Fibroblast of the aortic adventitia (primary cell): ENCODE measurements around the gene DVL2. TPM values are rescaled to one million over a fixed set of nuclear protein-coding genes. Genes with fewer than 3 reads are reported as not detected.

Experiments
- DNase-seq: peaks from one replicate; pipeline ENCODE4 v3.0.0-alpha.2; 2010; ENCODE audit warnings: low read depth
- H3K4me3 ChIP-seq: 2 replicates; pipeline ENCODE4 v1.5.1; 2011; ENCODE audit warnings: low read depth, mild to moderate bottlenecking, control low read depth, low read length, moderate library complexity
- total RNA-seq: library from RNA; depleted of rRNA; stranded (reverse); fragments of >200 nt; gene quantifications from 2 replicates; pipeline ENCODE4 v1.2.3, GENCODE V29; 2012; ENCODE audit warnings: low replicate concordance
- TF ChIP-seq, protein P1 (sequence below): IDR thresholded peaks from 2 replicates; pipeline ENCODE4 v1.5.1; 2011; ENCODE audit warnings: mild to moderate bottlenecking, low read length, control low read depth, inconsistent platforms; ENCODE audit not compliant: insufficient read depth

Gene DVL2
- total RNA-seq, 1 donor: 67.7 TPM

DNA sequence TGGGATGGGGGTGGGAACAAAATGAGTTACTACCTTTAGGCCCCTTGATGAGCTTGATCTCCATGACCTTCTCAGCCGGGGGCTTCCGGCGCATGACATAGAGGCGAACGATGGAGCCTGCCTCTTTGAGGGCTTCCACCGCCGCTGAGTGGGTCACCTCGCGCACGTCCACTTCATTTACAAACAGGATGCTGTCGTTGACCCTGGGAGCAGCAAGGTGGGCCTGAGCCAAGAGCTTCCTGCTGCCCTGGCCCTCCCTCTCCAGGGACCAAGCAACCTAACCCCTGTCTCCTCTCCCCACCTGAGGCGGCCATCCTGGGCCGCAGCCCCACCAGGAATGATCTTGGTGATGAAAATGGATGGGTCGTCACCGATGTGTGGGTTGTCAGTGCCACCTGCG lies 30.9 kb downstream of the DVL2 start:
- H3K4me3 ChIP-seq: no peak overlapping the region
- TF ChIP-seq, protein P1, sequence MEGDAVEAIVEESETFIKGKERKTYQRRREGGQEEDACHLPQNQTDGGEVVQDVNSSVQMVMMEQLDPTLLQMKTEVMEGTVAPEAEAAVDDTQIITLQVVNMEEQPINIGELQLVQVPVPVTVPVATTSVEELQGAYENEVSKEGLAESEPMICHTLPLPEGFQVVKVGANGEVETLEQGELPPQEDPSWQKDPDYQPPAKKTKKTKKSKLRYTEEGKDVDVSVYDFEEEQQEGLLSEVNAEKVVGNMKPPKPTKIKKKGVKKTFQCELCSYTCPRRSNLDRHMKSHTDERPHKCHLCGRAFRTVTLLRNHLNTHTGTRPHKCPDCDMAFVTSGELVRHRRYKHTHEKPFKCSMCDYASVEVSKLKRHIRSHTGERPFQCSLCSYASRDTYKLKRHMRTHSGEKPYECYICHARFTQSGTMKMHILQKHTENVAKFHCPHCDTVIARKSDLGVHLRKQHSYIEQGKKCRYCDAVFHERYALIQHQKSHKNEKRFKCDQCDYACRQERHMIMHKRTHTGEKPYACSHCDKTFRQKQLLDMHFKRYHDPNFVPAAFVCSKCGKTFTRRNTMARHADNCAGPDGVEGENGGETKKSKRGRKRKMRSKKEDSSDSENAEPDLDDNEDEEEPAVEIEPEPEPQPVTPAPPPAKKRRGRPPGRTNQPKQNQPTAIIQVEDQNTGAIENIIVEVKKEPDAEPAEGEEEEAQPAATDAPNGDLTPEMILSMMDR: no peak
- DNase-seq: no peak

DNA sequence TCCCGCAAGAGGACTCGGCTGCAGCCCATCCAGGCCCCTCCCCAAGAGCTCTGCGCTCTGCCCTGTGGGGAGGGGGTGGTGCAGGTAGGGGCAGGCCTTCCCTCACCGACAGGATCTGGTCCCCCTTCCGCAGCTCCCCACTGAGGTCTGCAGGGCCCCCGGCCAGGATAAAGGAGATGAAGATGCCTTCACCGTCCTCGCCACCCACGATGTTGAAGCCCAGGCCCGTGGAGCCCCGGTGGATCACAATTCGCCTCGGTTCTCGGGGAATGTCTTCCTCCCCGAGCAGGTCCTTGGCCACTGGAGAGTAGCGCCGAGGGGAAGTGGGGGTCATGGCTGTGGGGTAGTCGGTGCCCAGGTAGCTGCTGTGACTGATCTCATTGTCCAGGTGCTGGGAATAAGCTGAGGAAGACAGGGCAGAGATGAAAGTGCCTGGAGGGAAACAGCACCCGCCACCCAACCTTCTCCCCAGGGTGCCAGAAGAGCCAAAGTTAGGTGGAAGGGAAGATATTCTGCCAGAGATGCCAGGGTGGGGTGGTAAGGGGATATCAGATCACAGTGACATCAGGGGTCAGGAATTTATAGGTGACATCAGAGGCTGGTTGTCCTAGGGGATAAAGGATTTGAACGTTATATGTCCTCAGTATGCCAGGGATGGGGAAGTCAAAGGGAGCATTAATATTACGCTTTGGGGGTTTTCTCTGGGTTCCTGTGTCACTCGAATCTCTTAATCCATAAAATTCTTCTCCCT lies 37.5 kb downstream of the DVL2 start:
- no peak overlapping the region for H3K4me3 ChIP-seq
- no peak for DNase-seq
- TF ChIP-seq, protein P1: no peak

DNA sequence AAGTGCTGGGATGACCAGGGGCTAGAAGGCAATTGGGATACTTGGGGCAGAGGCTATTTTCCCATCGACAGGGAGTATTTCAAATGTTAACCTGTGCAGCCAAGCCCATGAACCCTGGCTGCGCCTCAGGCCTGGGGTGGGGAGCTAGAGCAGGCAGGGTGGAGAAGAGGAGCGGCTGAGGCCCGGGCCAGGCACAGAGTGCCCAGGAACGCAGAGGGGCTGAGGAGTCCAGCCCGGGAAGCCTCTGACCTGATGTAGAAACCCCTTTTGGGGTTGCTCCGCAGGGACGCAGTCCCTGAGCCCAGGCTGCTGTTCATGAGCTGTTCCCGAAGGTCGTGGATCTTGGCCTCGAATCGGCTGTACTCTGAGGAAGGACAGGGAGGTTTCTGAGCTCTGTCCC lies 38.3 kb downstream of the DVL2 start:
- TF ChIP-seq, protein P1: no peak
- no peak for DNase-seq
- H3K4me3 ChIP-seq: no peak overlapping the region

DNA sequence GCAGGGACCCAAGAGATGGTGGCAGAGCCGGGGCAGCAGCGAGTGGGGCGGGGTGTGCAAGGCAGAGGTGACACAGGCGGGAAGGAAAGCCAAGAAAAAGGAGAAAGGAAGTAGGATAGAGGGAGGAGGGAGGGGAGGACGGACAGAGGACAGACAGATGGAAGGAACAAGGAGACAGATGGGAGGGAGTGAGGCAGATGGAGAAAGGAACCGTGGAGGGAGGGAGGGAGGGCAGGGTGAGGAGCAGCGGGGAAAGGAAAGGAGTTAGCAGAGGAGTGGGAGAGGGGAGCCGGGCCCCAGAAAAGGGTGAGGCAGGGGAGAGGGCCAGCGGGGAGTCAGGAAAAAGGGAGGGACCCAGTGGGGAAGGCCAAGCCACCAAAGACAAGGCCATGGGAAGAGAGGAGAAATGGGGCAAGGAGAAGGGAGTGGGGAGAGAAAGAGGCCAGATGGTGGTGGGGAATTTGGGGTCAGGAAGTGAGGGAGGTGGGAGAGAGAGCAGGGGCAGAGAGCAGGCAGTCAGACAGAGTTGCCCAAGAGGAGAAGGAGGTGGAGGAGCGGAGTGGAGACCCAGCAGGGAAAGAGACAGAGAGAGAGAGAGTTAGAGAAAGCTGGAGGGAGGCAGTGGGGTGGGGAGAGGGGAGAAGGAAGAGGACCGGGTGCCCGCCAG lies 41.9 kb downstream of the DVL2 start:
- TF ChIP-seq, protein P1: no peak
- no peak overlapping the region for H3K4me3 ChIP-seq
- no peak for DNase-seq

DNA sequence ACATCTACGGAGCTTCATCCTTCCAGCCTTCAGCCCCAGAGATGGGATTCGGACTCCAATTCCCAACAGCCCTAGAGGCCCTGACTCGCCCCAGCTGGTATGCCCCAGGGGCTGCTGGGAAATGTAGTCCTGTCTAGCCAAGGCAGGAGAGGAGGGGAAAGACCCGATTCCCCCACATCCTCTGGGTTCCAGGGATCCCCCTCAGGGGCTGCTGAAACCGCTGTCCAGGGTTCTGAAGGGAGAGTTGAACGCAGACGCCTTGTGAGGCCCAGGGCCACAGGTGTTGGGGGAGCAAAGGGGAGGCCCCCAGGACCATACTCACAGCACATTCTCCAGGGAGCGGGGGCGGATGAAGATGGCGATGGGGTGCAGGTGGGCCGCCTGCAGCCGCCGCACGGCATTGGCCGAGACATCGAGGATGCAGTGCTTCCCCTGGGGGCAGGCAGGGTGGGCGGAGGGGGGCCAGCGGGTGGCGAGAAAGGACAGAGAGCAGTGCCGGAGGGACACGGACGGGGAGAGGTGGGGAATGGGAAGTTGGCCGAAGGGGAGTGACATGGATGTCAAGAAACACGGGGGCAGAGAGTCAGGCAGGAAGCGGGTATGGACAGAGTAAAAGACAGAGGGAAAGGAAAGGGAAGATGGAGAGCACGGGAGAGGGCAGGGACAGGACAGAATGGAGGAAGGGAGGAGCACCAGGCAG lies 42.6 kb downstream of the DVL2 start:
- H3K4me3 ChIP-seq: no peak overlapping the region
- no peak for DNase-seq
- TF ChIP-seq, protein P1: no peak

DNA sequence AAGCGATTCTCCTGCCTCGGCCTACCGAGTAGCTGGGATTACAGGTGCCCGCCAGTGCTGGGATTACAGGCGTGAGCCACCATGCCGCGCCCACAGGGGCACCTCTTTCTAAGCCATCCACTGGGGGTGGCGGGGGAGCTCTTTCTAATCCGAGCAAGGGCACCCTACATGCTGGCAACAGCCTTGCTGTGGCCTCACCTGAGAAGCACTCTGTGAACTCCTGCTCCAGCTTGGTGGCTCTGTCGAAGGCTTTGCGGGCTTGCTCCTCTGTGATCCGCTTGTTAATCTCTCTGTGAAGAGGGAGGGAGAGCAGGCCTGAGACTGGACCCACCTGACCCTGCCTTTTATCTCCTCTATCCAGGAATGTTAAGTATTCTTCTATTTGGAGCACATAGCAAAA lies 43.2 kb downstream of the DVL2 start:
- no peak overlapping the region for H3K4me3 ChIP-seq
- TF ChIP-seq, protein P1: no peak
- no peak for DNase-seq
